H1 (cell line): ENCODE measurements around the gene SLC2A4RG. TPM values are rescaled to one million over a fixed set of nuclear protein-coding genes. Genes with fewer than 3 reads are reported as not detected.

Experiments used
- EZH2 ChIP-seq: fragments of 200-600 bp; sonication (generic); IDR thresholded peaks from 2 replicates; pipeline ENCODE4 v1.7.1; 2012; ENCODE audit warnings: low read depth, mild to moderate bottlenecking, moderate library complexity, low read length, inconsistent platforms; ENCODE audit not compliant: severe bottlenecking
- PHF8 ChIP-seq: fragments of 200-600 bp; sonication (generic); conservative IDR thresholded peaks from 2 replicates; pipeline ENCODE4 v1.7.1; 2012; ENCODE audit warnings: low read depth, mild to moderate bottlenecking, inconsistent platforms, low read length, moderate library complexity
- POLR2AphosphoS5 ChIP-seq: IDR thresholded peaks from 2 replicates; pipeline ENCODE4 v1.6.1; 2011; ENCODE audit warnings: low read depth, low read length
- SIN3A ChIP-seq, 2 experiments: IDR thresholded peaks in 1 of 2; conservative IDR thresholded peaks in 1 of 2; 2 replicates each; pipeline ENCODE4 v1.6.1; 2011 to 2012; ENCODE audit warnings: low read length in 2 of 2, improper control_type of control experiment in 1 of 2, low read depth in 1 of 2, mild to moderate bottlenecking in 1 of 2
- polyA plus RNA-seq, 7 experiments: library from polyadenylated mRNA; depleted of rRNA in 3 of 7; stranded (reverse) in 5 of 7; unstranded in 2 of 7; fragments of >200 nt in 5 of 7; fragments of 200-250 nt in 2 of 7; gene quantifications; 1 replicate in 5 of 7; 2 replicates in 1 of 7; 4 replicates in 1 of 7; pipeline versions ENCODE4 v1.2.1 to v1.2.3, GENCODE V29; 2011 to 2013; ENCODE audit warnings: missing spikeins in 2 of 7, mixed read lengths in 2 of 7
- total RNA-seq: library from RNA; stranded (reverse); fragmentation: NEBNext Ultra II Directional; extraction: Animal tissue kit (Norgen Biotek cat#: 25700); gene quantifications from 2 replicates; pipeline ENCODE4 v1.2.1, GENCODE V29; 2021

The SLC2A4RG gene
- total and polyA plus RNA-seq, 2 of the 8 experiments (the other 6 are each of a cell fraction or from before 2014, with no cell fraction given): 15.9 to 29.1 TPM

DNA sequence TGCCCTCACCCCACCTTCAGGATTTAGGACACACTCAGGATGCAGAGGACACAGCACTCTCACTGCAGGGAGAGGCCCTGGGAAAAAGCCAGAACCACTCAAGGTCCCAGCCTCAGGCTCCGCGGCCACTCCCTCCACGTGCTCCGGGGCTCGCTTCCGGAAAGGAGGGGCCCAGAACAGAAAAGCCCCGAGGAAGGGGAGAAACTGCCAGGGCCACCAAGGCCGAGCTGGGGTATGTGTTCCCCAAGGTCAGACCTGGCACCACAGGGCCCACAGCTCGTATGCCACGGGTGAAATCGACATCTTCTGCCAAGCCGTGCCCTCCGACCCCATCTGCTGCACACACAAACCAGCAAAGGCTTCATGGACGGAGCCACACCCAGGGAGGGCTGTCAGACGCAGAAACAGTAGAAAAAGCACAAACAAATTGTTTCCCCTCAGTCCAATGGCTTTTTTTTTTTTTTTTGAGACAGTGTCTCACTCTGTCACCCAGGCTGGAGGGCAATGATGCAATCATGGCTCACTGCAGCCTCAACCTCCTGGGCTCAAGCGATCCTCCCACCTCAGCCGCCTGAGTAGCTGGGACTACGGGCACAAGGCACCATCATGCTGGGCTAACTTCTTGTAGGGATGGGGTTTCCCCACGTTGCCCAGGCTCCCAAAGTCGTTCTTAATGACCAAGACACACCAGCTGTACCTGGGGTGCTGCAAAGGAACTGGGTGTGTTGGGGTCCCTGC lies 33.4 kb downstream of the SLC2A4RG start (continued):
- TF ChIP-seq PHF8 (no peak), SIN3A (conservative IDR thresholded peaks at IDR 0.05 in 1 of 2, IDR thresholded peaks at IDR 0.05 in 1 of 2; ENCODE audit: low read depth in 1 of 2, low read length in 2 of 2) (no peak), EZH2 (no peak), POLR2AphosphoS5 (no peak)
